ENCODE results near the gene GRB10.

Gene GRB10

DNA sequence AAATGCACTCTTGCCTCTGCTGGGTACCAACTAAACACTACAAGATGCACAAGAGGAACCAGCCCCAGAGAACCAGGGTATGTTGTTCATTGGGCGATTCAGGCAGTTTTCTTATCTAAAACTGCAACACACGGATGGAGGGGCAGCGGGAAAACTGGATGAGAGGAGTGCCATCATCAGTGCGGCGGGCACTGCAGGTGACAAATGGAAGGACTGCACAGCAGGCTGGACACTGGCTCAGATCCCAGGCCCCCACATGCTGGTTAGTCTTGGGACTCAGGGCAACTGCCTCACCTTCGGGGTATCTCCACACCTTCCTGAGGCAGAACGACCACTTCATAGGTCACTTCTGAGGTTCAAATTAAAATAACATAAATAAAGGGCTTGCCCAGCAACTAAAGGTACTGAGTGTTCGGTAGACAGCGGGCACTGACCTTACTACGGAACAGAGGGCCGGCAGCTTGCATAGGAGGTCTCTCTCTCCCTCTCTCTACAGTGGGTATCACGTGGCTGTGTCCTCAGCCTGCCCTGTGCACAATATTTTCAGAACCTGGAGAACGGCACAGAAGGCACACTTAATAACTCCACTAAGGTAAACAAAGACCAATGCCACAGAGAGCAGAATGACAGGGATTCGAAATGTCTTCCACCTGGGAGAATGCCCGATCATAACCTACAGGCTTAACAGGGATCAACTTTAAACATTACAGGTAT, 72.1 kb downstream of the GRB10 start:
- TF ChIP-seq, protein P1, sequence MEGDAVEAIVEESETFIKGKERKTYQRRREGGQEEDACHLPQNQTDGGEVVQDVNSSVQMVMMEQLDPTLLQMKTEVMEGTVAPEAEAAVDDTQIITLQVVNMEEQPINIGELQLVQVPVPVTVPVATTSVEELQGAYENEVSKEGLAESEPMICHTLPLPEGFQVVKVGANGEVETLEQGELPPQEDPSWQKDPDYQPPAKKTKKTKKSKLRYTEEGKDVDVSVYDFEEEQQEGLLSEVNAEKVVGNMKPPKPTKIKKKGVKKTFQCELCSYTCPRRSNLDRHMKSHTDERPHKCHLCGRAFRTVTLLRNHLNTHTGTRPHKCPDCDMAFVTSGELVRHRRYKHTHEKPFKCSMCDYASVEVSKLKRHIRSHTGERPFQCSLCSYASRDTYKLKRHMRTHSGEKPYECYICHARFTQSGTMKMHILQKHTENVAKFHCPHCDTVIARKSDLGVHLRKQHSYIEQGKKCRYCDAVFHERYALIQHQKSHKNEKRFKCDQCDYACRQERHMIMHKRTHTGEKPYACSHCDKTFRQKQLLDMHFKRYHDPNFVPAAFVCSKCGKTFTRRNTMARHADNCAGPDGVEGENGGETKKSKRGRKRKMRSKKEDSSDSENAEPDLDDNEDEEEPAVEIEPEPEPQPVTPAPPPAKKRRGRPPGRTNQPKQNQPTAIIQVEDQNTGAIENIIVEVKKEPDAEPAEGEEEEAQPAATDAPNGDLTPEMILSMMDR (IDR thresholded peaks at IDR 0.05): no peak
- no peak for TF ChIP-seq ZFX (IDR thresholded peaks at IDR 0.05; ENCODE audit: borderline replicate concordance)
- no peak overlapping the region for H3K27ac ChIP-seq

GRCh38 chr7:50709151-50709550, 73.5 kb downstream of the GRB10 start:
- H3K27ac ChIP-seq: no peak overlapping the region
- TF ChIP-seq, protein P1 (IDR thresholded peaks at IDR 0.05): no peak
- TF ChIP-seq ZFX (IDR thresholded peaks at IDR 0.05; ENCODE audit: borderline replicate concordance): no peak

GRCh38 chr7:50707236-50708006, 75.3 kb downstream of the GRB10 start:
- no peak overlapping the region for H3K27ac ChIP-seq
- TF ChIP-seq, protein P1 (IDR thresholded peaks at IDR 0.05): no peak
- no peak for TF ChIP-seq ZFX (IDR thresholded peaks at IDR 0.05; ENCODE audit: borderline replicate concordance)

DNA sequence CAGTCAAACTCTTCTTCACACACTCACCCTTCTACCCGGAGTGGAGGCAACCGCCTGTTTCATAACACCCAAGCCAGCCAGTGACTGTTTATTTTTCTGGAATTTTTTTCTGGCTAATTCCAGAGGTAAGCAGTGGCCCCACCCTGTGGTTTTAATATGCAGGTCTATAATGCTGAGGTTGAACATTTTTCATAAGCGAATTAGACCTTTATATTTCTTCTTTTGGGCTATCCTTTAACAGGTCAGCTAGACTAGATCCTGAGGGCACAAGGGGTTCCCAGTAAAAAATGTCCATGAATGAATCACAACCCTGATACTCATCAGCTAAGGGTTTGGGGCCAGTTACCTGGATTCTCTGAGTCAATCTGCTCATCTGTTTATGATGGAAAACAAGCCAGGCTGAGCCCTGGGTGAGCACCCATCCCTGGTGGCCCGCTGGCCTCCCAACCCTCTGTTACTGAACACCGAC, 76.2 kb downstream of the GRB10 start:
- H3K27ac ChIP-seq: no peak overlapping the region

GRCh38 chr7:50704844-50705243, 77.9 kb downstream of the GRB10 start:
- TF ChIP-seq ZFX (IDR thresholded peaks at IDR 0.05; ENCODE audit: borderline replicate concordance): no peak
- TF ChIP-seq, protein P1 (IDR thresholded peaks at IDR 0.05): no peak
- H3K27ac ChIP-seq: no peak overlapping the region

More for the DNA sequence above, 76.2 kb downstream of the GRB10 start:
- TF ChIP-seq, protein P1 (IDR thresholded peaks at IDR 0.05): no peak
- TF ChIP-seq ZFX (IDR thresholded peaks at IDR 0.05; ENCODE audit: borderline replicate concordance): no peak

- no peak overlapping the region for H3K27ac ChIP-seq
- TF ChIP-seq, protein P1 (IDR thresholded peaks at IDR 0.05): no peak
- TF ChIP-seq ZFX (IDR thresholded peaks at IDR 0.05; ENCODE audit: borderline replicate concordance): no peak
Measured at GRCh38 chr7:50703654-50704053, 79.0 kb downstream of the GRB10 start.

DNA sequence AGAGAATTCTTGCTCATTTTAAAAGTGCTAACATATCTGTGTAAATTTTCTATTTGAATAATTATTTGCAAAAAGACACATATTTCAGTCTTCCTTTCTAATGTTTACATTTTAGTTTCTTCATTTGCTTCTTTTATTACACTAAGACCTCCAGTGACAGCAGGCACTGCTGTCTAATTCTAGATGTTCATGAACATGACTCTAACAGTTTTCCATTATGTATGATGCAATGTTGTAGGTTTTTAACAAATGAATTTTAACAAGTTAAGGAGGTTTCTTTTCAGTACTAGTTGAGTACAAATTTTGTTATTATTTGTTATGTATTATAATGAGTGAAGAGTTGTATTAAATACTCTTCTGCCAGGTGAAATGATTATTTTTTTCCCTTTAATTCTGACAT, 83.6 kb downstream of the GRB10 start:
- TF ChIP-seq, protein P1 (IDR thresholded peaks at IDR 0.05): no peak
- TF ChIP-seq ZFX (IDR thresholded peaks at IDR 0.05; ENCODE audit: borderline replicate concordance): no peak
- H3K27ac ChIP-seq: no peak overlapping the region
